ENCODE data around the gene PROC.
"Not testable (repeated sequence)": the region's sequence is repeated elsewhere in the genome, so short reads cannot be mapped to it uniquely, and the experiment has no call there.

PROC gene

GRCh38 chr2:127397568-127398238 is 20.5 kb upstream of the PROC start:
- no peak for DNase-seq

- peak; percentile 95 for DNase-seq
Measured at GRCh38 chr2:127398239-127398590, 20.0 kb upstream of the PROC start.

DNA sequence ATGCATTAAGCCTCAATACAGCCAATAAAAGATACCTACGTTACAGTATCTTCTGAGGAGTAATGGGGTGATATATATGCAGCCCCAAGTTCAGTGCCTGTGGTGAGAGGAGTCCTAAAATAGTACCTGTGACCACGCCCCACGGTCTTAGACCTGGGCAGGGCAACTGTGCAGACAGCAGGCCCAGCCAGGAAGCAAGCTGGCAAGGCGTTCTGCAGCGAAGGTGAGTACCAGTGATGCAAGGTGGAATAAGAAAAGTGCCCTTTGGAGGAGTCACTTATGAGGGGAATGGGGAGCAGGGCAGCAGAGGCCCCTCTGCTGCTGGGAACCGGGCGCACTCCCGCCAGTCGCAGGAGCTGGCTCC is 17.7 kb upstream of the PROC start:
- DNase-seq = no peak

GRCh38 chr2:127400897-127401756 is 17.1 kb upstream of the PROC start:
- DNase-seq = peak; percentile 78

DNA sequence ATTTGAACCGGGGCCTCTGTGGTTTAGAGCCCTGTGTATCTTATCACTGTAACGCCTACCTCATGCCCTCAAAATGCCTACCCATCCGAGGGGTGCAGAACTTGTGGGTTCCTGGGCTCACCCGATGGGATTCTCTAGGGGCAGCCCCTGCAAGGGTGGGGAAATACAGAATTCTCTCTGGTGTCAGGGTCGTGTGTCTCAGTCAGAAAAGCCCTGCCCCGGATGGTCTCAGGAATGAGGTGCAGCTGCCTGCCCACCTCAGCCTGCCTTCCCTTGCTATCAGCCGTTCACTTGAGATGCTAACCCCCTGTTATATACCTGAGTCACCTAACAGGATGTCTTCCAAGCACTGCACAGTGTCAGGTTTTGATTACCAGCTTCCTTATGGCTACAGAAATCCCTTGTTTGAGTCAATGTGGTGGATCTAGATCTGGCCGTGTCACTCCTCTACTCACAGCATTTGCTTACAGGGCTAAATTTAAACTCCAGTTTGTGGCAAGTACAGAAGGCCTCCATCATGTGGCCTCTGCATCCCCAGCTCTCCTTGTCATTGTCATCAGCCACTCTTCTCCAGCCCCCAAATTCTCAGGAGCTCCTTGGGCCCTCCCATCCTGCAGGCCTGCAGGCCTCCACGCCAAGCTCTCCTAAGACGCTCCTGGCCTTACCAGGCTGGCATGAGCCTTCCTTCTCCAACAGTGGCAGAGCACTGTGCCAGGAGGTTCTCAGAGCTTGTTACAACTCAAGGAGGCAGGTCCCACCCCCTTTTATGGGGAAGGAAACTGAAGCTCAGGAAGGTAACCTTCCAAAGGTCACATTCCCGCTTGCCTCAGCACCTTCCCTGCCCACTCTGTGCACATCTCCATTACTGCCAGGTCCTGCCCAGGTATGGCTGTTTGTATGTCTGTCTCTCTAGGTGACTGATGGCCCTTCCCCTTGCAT is 16.2 kb upstream of the PROC start:
- no peak for DNase-seq

- DNase-seq = no peak
Measured at GRCh38 chr2:127403460-127403859, 14.8 kb upstream of the PROC start.

- DNase-seq = no peak
Measured at GRCh38 chr2:127404466-127405254, 13.6 kb upstream of the PROC start.

DNA sequence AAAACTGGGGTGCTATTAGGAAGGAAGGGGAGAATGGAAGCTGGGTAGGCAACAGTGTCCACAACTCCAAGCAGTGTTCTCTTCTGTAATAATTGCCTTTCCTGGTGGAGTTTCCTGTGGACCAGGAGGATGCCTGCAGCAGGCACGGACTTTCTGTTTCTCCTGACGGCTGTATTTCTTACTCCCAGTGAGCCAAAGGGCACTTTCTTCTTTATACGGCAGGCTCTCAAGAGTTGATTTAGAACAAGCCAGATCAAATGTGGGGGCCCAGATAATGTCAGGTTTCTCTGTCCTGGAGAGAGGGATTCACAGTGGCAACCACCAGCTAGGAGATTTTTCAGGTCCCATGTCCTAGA is 13.0 kb upstream of the PROC start:
- DNase-seq = no peak

- DNase-seq = no peak
Measured at GRCh38 chr2:127406454-127406853, 11.8 kb upstream of the PROC start.

DNA sequence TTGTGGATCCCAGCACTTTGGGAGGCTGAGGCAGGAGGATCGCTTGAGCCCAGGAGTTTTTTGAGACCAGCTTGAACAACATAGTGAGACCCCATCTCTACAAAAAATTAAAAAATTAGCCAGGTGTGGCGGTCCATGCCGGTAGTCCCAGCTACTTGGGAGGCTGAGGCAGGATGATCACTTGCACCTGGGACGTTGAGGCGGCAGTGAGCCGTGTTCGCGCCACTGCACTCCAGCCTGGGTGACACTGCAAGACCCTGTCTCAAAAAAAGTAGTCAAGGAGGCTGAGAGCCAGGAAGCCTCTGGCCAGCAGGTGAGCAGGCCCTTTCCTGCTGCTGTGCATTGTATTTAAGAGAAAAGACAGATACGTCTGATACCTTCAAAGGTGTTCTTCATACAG is 11.1 kb upstream of the PROC start:
- no peak for DNase-seq

GRCh38 chr2:127407661-127408003 is 10.6 kb upstream of the PROC start:
- no peak for DNase-seq

DNA sequence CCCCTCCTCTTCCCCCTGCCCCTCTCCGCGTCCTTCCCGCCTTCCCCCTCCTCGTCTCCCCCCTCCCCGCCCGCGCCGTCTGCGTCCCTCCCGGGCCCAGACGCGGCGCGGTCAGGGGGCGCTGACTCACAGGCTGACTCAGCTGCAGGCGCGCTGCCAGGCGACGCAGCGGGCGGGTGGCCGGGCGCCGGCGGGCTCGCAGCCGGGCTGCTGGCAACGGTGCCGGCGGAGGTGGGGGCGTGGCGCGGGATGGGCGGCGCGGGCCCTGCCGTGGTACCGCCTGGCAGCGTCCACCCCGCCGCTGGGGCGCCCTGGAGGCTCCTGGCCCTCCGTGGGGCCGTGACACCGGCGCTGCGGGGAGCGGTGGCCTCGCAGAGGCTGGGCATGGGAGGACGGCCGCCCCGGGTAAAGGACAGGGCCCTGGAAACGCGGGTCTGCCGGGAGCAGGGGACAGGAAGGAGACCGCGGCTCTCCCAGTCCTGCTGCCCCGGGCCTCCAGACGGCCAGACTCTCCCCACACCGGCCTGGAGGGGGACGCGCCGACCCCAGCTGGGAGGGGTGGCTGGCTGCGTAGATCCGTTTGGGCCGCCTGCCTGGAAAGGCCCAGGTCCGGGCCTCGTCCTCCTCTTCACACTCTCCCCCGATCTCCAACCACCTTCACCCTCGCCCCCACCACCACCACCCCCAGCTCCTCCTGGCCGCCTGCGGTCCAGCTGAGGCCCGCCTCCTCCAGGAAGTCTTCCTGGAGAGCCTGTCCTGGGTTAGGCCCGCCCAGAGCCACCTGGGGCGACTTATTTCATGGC is 10.0 kb upstream of the PROC start:
- DNase-seq = peak; percentile 89

- no peak for DNase-seq
Measured at GRCh38 chr2:127408807-127409099, 9.5 kb upstream of the PROC start.

DNA sequence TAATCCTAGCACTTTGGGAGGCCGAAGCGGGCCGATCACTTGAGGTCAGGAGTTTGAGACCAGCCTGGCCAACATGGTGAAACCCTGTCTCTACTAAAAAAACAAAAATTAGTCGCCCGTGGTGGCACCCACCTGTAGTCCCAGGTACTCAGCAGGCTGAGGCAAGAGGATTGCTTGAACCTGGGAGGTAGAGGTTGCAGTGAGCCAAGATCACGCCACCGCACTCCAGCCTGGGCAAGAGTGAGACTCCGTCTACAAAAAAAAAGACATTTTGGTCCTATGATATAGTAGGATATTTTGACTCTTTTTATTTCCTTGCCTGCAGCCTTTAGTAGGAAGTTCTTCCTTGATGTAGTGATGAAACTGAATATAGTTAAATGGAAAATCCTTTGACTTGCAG is 8.5 kb upstream of the PROC start:
- DNase-seq = not testable (repeated sequence)

- peak; percentile 85 for DNase-seq
Measured at GRCh38 chr2:127410871-127411652, 7.2 kb upstream of the PROC start.

DNA sequence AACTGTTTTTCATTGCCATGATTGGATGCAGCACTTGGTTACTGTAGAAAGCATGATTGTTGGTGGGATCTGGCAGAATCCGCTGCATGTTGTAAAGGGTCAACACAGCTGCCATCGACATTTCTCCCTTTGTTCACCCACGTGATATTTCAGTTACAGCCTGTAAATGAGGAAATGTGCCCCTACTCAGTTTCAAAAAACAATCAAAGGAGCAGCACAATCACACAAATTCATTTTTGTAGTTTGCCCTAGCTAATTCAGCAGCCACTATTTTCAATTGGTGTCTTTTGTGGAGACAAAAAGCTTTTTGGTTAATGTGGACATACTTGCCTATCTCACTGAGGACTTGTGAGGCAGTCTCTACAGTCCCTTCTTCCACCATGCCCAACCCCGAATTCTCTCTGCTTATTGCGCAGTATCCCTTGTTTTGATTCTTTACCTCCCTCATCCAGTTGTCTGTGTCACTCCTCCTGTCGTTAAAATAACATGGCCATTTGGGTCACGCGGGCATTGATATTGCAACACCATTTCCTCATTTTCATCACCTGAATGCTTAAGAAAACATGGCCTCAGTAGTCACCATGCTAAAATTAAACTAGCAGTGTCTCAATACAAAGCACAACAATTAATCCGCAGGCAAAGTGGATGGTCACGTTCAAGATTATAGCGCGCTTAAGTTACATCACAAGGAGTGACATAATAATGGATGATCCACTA is 6.4 kb upstream of the PROC start:
- DNase-seq = no peak

DNA sequence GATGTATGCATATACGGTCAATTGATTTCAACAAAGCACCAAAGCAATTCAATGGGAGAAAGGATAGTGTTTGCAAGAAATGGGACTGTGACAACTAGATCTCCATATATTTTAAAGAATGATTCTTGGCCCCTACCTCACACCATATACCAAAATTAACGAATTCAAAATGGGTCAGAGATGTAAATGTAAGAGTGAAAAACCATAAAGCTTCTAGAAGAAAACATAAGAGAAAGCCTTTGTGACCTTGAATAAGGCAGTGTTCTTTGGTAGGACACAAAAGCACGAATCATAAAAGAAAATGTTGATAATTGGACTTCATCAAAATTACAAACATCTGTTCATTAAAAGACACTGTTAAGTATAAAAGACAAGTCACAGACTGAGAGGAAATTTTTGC is 5.0 kb upstream of the PROC start:
- no peak for DNase-seq

DNA sequence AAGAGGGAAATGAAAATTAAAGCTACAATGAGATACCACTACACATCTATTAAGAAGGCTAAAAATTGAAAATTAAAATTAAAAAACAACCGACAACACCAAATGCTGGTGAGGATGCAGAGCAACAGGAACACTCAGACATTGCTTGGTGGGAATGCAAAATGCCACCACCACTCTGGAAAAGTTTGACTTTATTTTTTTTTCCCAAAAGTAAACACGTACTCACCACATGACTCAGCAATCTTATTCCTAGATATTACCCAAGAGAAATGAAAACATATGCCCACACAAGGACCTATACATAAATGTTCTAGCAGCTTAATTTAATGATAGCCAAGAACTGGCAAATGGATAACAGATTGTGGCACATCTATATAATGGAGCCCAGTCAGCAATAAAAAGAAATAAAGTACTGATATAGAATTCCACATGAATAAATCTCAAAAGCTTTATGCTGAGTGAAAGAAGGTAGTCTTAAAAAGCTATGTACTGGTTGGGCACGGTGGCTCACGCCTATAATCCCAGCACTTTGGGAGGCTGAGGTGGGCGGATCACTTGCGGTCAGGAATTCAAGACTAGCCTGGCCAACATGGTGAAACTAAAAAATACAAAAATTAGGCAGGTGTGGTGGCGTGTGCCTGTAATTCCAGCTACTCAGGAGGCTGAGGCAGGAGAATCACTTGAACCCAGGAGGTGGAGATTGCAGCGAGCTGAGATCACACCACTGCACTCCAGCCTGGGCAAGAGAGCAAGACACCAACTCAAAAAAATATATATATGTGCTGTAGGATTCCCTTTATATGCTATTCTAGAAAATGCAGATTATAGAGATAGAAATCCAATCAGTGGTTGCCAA is 4.2 kb upstream of the PROC start:
- DNase-seq = peak; percentile 73

All from EL (cell line).